IPS-NIHi7 (cell line): Measurements from ENCODE around the gene NOS1.
A peak's percentile ranks its signal among the peaks of the same experiment; 100 is the strongest.

ENCODE experiments used
- DNase-seq: peaks from one replicate; pipeline ENCODE4 v3.0.0; 2012; ENCODE audit warnings: mixed read lengths; ENCODE audit errors: extremely low spot score

Gene NOS1

DNA sequence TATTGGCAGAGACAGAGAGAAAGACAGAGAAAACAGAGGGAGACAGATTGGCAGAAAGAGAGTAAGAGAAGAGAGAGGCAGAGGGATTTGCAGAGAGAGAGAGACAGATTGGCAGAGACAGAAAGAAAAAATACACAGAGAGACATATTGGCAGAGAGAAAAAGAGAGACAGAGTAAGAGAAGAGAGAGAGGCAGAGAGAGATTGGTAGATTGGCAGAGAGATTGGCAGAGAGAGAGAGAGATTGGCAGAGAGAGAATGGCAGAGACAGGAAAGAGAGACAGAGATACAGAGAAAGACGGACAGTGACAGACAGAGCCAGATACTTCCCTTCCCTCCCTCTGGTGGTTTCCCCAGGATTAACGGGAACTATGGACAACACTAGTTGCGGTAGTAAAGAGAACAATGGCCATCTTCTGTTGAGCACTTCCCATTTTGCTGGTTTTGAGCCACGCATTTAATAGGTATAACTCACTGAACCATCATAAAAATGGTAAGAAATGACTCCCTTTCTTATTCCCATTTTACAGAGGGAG is 2.6 kb upstream of the NOS1 start:
- DNase-seq = peak; percentile 42

DNA sequence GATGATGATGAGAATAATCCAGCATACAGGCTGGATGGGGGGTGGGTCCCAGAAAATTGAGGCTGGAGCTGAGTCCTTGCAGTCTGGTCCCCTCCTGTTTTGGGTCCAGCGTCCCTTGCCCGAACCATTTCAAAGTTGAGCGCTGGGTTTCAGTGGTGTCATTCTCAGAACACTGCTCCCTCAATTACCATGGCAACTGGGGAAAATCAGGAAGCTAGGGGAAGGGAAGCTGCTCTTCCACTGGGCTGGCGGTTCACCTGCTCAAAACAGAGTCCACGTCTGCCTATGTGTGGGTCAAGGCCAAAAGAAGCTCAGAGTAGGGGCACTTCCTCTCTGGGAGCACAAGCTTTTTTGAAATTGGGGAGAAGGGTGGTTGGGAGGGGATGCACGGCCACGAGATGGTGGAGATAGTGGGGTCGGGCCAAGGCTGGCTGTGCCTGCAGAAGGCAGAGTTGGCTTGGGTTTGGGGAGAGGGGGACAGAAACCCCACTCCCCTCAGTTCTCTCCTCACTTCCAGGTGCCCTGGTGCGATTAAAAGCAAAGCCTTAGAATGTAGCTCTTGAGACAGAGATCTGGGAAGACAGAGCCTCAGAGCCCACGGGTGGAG is 1.7 kb upstream of the NOS1 start:
- no peak for DNase-seq

DNA sequence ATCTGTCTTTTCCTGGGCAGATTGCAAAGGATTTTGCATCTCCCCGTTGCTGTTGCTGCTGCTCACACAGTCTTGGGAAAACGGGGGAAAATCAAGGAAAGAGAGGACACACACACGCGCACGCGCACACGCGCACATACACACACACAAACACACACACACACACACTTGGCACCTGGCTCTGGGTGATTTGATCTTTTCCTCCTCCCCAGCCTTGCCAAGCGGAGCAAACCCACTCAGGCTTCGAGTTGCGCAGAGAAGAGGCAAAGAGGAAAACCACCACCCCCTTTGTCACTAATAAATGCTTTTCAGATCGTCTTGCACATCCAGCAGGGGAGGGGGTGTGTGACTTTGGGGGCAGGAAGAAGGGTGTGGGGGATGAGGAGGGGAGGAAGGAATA is 965 bp upstream of the NOS1 start:
- no peak for DNase-seq

DNA sequence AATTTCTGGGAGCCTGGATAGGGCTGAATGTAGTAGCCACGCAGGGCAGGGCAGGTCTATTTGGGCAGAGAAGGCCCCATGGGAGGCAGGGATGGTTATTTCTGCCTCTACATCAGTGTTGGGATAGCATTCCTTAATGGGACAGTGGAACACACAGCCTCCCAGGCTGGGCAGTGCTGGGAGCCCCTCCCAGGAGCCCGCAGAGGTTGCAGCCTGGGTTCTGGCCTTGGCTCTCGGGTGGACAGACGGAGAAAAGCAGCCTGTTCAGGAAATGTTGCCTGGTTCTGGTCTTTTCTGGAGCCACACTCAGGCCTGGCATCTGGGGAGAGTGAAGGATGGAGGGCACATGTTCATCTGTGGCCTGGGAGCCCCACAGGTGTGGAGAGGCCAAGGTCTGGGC is 479 bp upstream of the NOS1 start:
- DNase-seq = no peak

DNA sequence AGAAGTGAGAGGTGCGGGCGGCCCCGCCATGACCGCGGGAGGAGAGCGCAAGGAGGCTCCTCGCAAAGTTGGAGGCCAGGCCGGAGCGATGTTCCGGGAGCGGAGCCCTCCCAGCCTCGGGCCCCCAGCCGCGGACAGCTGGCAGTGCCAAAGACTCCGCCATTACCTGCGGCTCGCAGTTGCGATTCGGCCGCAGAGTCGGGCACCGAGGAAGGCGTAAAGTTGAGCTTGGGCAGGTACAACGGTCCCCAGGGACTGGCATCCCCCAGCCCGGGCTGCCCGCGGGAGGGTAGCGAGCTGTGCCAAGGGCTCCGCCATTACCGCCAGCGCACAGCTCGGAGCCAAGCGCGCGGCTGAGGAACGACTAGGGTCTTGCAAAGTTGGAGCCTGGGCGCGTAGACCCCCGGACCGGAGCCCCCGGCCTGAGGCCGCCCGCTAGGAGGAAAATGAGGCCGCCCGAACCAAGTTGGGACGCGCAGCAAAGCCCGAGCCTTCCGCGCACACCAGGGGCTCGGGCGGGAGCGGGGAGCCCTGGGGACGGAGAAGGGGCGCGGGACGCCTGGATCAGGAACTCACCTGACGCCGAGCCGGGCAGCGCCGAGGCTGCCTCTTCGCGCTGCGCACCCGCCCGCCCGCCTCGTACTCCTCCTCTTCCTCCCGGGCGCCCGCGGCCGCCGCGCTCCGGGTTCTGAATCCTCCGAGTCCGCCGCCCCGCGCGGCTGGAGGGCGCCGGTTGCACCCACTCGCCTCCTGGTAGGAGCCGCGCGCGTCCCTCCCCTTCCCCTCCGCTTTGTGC is 677 bp downstream of the NOS1 start:
- peak; percentile 64 for DNase-seq

DNA sequence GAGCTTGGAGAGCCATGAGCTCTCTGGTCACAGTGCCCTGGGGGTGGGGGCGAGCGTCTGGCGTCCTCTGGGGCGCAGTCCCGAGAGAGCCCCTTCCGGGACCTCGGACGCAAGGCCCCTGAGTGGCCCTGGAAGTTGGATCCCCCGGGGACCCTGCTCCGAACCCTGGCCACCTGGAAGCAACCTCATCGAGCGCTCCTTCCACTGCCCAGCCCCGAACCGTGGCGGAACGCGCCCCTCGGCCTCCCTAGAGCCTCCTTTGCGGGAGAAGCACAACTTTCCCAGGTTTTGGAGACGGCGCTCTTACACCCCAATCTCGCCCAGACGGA is 1.2 kb downstream of the NOS1 start:
- no peak for DNase-seq

DNA sequence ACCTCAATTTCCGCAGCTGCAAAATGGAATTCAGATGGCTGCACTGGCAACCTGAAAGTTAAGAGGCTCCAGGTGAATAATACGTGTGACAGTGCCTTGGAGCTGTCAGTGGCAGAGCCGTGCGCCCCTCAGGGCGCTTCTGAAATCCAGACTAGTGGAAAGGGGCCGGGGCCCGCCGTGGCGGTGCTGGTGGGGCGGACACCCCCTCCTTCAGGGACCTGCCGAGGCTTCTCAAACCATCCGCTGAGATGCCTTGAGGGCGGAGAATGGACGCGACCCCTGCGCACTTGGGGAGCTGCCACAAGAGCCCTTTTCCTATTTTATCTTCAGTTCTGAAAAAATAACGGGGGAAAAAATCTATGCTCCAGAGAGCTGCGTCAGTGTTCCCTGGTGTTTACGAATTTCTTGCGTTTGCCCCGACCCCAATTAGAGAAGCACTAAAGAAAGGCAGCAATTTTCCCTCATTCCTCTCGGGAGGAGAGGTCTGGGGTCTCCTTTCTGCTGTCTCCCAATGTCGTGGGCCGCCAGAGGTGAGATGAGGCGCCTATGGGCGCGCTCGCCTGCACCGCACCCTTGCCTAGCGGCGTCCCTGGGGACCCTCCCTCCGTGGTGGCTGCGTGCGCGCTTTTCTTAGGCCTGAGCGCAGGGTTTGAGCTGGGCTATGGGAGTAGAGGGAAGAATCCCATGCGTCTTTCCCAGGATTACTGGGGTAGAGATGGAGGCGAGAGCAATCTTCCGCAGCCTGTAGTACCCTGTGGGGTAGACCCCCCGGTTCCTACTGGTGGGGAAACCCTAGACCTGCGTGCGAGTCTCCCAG is 2.2 kb downstream of the NOS1 start:
- DNase-seq = no peak

DNA sequence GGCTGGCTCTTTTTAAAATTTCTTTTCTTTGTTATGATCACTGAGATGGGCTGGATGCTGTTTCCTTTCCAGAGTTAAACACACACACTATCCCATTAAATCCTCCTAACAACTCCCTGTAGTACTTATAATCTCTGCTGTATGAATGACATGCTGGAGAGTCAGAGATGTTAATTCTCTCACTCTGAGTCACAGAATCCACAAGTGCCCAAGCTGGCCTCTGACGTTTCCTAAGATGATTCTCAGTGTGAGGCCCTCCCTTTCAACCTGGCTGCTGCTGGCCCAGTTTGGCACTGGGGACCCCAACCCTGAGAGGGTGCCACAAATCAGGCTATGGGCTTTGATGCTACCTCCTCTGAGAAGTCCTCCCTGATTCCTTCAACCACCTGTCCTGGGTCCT is 5.4 kb downstream of the NOS1 start:
- DNase-seq = no peak

DNA sequence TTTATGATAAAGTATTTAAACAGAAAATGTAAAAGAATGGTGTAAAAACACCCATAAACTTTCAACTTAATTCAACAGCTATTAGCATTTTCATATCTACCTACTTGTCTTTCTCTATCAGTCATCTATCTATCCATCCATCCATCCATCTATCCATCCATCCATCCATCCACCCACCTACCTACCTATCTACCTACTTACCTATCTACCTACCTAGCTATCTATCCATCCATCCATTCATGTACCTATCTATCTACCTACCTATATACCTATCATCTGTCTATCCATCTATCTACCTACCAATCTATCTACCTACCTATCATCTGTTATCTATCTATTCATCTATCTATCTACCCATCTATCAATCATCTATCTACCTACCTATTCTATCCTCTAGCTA is 8.5 kb downstream of the NOS1 start:
- no peak for DNase-seq

DNA sequence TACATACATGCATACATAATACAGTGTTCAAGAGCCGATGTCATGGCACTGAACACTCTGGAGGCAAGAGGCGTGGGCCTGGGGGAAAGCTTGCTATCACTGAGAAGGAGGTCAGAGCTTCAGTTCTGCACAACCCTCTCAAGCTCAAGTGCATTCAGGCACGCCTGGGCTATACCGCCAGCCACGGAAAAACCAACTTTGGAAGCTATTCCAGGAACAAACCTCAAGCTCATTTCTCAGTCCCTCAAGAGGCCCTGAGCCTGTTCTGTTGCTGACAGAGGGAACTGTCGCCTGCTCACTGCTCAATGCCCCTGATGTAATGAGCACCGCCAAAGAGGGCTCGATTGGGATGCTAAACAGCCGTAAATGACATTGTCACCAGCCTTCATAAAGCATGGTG is 9.2 kb downstream of the NOS1 start:
- no peak for DNase-seq

DNA sequence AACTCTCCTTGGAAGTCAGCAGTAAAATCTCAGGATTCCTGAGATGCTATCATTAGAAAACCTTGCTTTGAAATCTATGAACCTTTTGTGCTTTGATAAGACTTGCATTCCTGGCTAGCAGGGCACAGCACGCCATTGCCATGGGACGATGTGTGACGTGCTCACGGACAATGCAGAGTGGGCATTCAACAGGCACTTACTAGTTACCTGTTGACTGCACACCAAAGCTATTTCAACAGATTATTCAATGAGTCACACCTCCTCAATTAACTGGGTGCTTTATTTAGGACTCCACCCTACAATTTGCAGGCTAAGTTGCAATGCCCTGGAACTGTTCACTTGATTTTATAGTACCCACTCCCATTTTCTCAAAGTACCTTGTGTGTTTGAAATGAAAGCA is 11.3 kb downstream of the NOS1 start:
- no peak for DNase-seq

DNA sequence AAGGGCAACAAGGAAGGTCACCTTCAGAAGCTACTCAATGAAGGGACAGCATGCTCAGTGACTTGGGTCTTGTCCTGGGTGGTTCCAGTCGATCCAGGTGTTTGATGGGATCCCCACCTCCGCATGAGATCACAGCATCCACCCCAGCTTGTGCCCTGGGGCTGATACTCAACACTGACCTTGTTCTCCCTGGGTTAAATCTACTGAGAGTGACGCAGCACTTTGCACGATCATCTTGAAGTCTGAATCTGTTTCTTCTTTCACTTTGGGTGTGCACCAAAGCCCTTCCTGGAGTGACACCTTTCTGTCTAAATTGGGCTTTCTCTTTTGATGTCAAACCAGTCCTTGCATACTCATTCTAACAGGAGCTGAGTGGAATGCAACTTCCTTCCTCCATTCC is 13.8 kb downstream of the NOS1 start:
- no peak for DNase-seq

DNA sequence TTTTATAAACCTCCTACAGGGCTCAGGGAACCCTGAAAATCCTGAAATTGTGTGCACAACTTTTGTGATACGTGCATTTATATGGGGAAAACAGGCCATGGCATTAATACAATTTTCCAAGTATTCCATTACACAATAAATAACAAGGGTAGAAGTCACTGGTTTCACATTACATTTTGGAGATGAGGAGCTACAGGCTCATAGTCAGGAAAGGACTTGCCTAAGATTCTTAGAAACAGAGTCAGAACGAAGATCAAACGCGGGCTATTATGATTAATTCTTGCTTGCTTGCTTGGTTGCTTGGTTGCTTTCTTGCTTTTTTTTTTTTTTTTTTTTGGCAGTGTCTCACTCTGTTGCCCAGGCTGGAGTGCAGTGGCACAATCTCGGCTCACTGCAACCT is 16.7 kb downstream of the NOS1 start:
- no peak for DNase-seq

DNA sequence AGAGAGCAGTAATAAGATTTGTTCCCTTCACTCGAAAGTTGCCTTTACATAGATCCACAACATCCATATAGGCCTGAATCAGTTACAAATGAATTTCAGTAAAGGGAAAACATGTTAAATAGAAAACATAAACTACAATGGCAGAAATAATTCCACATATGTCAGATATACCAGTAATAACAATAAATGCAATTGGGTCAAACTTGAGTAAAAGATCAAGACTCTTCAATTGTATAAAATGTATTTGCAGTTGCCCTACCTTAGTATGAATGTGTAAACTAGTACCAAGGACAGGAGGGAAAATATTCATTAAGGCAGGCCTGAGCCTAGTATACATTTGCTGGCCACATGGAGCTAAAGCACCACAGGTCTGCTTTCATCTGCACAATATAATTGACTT is 17.6 kb downstream of the NOS1 start:
- no peak for DNase-seq

DNA sequence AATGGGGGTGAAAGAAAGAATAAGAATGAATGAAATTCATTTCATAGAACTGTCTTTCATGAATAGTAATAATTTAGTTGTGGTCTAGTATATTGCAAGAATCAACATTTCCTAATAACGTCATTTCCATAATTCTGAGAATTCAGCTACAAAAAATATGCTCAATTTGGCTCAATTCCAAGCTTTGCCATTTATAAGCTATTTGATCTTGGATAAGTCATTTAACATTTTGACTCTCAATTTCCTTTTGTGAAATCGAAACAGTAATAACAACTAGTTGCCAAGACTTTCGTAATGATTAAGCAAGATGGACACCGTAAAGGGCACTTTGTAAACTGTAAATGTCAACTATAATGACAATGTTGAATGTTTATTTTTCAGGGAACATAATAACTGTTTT is 18.1 kb downstream of the NOS1 start:
- DNase-seq = no peak

DNA sequence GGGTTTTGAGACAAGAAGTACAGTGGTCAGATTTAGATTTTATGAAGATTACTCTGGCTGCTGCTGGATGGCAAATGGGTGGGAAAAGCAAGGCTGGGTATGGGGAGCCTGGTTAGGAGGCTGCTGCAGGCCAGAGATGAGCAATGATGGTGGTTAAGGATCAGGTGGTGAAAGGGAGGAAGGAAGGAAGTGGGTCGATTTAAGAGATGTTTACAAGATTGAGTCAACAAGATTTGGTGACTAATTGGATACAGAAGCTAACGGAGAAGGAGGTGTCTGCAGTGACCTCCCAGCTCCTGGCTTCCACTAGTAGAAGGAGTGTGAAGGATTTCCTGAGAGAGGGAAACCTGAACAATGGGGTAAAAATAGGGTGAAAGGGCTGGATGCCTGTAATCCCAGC is 18.7 kb downstream of the NOS1 start:
- no peak for DNase-seq

DNA sequence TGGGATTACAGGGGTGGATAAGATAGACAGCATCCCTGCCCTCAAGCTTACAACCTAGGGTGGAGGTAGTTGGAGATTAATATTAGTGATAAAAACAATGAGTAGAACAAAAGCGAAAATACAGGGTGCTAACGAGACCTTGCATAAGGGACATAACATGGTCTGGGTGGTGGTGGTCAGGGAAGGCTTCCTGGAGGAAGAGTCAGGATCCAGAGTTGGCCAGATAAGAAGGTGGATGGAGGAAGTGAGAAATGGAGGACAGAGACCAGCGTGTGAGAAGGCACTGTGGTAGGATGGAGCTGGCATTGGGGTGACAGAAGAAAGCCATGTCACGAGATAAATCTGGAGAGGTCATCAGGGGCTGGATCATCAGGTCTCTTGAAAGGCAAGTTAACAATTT is 19.2 kb downstream of the NOS1 start:
- DNase-seq = no peak

DNA sequence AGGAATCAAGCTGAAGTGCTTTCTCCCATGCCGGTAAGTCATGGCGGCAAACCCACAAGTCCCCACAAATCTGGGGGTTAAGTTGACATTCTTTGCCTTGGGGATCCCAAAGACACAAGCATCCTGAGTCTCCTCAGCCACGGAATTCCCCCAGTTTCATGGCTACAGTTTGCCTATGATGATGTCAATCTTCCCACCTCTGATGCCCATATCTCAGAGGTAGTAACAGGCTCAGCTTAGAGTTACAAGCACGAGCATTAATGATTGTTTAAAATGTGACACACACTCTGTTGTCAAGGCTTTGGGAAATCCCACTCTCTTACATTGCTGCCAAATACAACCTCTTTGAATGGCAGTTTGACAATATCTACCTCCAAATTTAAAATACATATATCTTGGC is 22.3 kb downstream of the NOS1 start:
- DNase-seq = no peak

DNA sequence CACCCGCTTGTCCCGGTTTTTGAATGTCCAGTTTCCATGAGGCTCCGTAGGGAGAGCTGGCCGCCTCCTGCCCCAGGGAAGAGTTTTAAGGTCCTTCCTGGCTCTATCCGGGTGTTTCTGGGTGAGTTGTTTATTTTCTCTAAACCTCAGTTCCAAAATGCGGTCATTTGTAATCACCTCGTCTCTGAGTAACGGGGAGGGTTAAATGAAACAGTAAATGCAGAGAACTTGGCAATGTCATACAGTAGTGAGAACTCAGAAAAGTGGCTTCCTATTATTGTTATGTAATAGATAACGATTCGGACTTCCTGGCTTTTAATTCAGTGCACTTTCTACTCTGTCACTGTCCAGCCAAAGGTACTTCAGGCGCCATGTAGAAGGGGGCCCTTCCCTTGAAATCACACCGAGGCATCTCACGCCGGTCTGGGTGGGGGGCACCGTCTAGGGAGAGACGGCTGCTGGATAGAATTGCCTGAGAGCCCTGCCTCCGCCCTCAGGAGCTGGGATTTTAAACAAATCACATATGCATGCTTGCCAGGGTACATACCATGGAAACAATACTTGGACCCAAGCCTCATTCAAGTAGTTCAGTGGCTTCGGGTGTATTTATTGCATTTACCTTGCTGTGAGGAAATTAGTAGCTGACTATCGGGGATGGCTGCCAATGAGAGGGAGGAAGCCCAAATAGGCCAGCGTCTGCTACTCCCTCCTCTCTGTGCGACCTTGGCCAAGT is 26.4 kb downstream of the NOS1 start:
- DNase-seq = no peak

DNA sequence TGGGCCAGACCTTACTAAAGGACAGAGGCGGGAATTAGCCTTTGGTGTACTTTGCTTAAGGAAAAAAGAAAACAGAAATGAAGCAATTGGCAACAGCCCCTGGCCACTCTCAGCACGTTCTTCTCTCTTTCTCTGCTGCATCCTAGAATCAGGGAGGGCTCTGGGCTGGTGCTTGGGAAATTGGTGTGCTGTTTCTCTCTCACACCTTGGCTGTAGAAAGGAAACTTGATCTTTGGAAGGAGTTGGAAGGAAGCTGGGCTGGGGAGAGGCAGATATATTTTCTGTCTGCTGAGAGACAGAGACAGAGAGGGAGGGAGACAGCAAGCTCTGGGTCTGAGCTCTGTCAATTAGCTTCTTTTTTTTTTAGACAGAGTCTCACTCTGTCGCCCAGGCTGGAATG is 27.4 kb downstream of the NOS1 start:
- no peak for DNase-seq

DNA sequence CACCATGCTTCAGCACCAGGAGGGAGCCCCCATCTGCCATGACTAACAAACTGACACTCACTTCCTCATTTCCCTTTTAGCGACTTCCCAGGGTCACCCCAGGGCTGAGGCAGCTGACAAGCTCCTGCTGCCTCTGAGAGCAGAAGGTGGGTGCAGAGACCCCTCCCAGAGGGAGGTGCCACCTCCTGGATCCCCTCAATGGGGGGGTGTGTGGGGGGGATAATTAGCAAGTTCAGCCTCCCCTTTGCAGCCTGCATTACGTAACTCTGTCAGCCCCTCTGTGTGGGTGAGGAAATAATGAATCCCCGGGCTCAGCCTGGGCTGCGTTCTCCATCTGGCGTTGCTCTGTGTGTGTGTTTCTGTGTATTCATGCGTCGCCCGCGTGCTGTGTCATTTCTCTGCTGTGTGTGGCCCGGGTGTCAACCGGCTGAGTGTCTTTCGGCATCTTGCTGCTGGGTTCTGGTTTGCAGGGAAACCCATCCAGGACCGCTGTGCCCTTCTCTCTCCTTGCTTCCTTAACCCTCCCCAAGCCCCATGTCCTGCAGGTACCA is 28.0 kb downstream of the NOS1 start:
- no peak for DNase-seq

DNA sequence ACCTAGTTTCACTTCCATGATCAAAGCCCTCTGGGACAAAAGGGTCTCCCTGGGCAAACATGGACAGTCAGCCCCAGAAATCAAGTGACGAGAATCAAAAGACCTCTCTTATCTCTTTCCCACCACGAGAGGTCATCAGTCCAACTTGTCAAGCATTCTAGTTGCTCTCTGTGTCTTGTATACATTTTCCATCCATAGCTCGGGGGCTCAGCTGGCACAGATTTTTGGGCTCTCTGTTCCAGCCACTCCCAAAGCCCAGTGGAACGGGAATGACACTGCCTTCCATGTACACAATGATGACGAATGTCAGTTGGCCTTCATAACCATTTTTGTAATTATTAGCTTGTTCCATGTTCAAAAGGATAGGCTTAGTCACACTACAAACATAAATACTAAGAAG is 29.7 kb downstream of the NOS1 start:
- no peak for DNase-seq
